ENCODE data around the gene RMDN2.
A peak's percentile ranks its signal among the peaks of the same experiment; 100 is the strongest.

RMDN2 gene, protein sequence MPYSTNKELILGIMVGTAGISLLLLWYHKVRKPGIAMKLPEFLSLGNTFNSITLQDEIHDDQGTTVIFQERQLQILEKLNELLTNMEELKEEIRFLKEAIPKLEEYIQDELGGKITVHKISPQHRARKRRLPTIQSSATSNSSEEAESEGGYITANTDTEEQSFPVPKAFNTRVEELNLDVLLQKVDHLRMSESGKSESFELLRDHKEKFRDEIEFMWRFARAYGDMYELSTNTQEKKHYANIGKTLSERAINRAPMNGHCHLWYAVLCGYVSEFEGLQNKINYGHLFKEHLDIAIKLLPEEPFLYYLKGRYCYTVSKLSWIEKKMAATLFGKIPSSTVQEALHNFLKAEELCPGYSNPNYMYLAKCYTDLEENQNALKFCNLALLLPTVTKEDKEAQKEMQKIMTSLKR

GRCh38 chr2:37925063-37925897 is at the start of gene RMDN2:
TSS of gene RMDN2 (plus strand) at chr2:37925287. CDS start at chr2:37929278, 3,991 bp downstream.
- peak; percentile 94 for DNase-seq (ENCODE audit: low spot score)

DNA sequence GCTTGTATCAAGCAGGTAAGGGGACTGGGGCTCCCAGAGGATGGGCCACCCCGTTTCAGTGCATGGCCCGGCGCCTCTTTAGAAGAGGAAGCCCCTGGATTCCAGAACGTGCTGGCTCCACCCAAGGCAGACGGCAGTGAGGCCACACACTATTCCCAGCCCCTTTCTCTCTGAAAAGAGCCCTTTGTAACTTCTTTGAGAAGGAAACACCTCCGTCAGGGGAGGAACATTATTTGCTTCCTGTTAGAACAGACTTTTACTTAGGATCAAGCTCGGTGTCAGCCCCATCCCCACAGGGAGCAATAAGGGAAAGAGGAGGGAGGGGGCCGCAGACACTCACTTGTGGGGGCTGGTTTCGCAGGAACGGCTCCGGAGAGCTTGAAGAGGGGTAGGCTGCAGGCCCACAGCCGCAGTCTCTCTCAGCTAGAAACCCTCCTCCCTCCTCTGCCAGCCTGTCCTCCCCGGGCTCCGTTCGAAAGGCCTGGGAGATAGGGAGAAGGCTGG is 49.6 kb upstream of the RMDN2 start:
- DNase-seq (ENCODE audit: low spot score): no peak

- DNase-seq (ENCODE audit: low spot score): no peak
Observed at GRCh38 chr2:37876227-37876626, 48.9 kb upstream of the RMDN2 start.

DNA sequence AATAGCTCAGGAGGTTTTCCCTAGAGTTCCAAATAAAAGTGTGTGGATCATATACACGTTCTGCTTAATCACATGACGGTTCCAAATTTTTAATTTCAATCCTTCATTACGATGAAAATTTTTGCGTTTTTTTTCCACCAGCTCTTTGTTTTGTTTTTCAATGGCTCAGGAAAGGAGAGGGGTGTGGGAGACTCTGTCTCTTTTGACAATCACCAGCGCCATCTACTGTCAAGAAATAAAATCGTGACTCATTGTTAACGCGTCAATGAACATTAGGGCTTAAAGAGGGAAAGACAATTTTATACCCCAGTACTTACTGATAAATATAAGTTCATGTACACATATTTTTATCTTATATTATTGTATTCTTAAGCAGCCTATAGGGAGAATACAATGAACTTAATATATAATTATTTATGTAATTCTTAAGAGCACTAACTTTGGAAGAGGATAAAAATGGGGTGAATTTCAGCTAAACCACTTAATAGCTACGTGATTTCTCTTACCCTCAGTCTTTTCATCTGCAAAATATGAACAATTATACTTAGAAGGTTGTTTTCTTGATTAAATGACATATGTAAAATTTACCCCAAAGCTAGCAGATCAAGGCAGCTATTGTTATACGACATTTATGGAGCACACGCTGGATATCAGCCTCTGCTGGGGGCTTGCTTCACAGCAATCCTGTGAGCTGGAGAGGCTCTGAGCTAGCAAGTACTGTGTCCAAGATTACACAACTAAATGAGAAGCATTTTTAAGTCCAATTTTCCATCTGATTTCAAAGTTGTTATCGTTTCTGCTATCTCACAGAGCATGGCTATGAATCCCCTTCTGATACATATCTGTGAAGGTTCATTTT is 47.4 kb upstream of the RMDN2 start:
- peak; percentile 80 for DNase-seq (ENCODE audit: low spot score)

DNA sequence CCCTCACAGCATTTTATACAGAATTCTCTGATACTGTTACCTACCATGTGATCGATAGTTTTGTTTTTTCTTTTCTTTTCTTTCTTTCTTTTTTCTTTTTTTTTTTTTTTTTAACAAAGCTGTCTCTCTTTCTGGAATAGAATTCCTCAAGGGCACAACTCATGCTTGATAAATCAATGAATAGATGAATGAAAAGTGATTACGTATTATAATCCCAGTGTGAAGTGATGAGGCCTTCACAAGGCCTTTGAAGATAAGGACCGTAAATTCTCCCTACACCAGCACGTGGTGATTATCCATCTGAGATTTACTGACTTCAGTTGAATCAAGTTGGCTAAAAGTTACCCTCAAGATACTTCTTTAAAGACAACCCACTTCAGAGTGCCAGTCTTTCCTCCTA is 46.6 kb upstream of the RMDN2 start:
- no peak for DNase-seq (ENCODE audit: low spot score)

- no peak for DNase-seq (ENCODE audit: low spot score)
Observed at GRCh38 chr2:37880551-37880950, 44.5 kb upstream of the RMDN2 start.

DNA sequence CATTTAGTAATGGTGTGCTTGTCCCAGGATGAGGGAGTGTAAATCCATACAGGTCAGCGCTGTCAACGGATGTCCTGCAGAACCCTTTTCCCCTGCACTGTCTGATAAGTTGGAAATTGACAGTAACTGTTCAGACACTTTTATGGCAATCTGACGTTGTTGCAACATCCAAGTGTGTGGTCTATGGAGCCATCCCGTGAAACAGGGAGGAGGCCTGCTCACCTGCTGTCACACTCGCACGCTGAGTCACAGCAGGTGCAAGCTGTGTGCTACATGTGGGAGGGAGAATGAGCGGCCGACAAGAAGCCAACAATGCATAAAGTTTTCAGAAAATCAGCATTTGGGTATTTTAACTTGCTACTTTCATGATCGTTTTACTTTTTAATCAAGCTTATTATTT is 43.7 kb upstream of the RMDN2 start:
- no peak for DNase-seq (ENCODE audit: low spot score)

DNA sequence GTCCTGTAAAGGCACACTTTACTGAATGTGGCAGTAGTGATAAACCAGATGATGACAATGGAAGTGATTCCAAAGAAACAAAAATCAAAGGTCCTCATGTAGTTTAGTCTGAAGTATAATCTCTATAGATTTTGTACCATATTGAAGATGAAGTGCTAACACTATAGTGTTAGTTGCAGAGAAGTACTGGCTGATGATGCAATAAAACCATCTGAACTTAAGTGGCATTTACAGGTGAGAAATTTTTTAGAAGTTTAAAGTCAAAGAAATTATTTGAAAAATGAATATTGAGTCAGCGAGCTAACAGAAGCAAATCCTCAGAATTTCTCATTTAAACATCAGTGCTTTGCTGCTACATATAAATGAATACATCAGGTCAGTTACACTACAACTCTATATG is 43.1 kb upstream of the RMDN2 start:
- no peak for DNase-seq (ENCODE audit: low spot score)

GRCh38 chr2:37883518-37883917 is 41.6 kb upstream of the RMDN2 start:
- no peak for DNase-seq (ENCODE audit: low spot score)

DNA sequence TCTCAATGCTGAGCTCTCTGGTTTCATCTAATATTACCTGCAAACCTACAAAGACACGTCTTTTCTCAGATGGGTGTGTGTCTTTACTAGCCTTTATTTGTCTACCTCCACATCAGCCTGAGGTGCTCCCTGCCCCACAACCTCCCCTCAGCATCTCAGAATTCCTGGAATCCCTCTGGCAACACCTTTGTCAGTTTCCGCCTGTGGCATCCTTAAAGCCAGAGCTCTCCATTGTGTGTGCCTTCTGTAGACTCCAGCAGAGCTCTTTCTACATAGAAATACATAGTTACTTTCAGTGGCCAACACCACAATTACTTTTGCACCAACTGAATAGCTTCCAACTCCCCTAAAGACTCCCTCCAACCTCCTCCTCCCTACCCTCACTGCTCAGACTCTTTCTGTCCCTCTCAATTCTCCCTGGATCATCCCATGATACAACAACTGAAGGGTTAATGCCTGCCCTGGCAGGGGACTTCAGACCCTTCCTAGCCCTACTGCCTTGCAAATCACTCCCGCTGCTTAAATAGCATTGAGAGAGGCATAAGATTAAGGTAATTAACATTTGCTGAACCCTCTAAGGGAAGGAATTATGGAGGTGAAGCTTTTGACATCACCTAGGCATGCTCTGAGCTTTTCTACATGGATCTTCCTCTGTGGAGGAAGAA is 39.6 kb upstream of the RMDN2 start:
- DNase-seq (ENCODE audit: low spot score): no peak

- peak; percentile 60 for DNase-seq (ENCODE audit: low spot score)
Observed at GRCh38 chr2:37886745-37887144, 38.3 kb upstream of the RMDN2 start.

DNA sequence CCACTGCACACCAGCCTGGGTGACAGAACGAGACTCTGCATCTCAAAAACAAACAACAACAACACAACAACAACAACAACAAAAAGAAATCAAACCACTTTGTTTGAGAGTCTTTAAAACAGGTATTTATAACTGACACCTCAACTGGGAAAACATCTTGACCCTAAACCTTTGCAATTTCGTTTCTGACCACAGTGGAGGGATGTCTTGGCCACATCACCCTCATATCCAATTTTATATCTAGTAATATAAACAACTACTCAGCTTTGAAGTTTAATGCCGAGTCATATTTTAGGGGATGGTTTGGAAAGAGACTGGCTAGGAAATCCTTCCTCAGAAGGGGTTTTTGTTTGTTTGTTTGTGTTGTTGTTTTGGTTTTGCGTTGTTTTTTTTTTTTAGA is 37.8 kb upstream of the RMDN2 start:
- DNase-seq (ENCODE audit: low spot score): no peak

DNA sequence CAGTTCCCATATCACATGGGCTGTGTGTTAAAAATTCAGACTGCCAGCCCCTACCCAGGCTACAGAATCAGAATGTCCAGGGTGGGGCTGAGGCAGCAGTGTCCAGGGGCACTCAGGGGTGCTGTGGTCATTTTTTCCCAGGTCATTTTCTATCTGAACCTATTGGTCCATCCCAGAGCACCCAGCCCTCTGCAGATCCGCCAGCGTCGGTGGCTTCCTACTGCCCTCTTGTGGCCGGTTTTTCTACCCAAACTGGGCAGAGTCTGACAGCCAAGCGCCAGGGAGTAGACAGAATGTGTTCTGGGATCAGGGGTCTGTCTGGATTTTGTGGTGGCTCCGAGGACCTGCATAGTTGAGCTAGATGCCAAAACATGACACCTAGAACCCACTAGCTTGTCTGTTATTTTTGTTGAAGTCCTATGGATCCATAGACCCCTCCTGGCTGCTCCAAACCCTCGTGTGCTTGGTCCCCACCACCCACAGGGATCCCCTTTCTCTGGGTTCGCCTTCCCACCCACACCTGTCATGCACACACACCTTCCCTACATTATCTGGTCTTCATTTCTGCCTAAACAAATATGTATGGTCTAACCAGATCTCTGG is 34.1 kb upstream of the RMDN2 start:
- DNase-seq (ENCODE audit: low spot score): peak; percentile 63

GRCh38 chr2:37891846-37892435 is 33.1 kb upstream of the RMDN2 start:
- DNase-seq (ENCODE audit: low spot score): no peak

GRCh38 chr2:37892436-37893114 is 32.5 kb upstream of the RMDN2 start:
- DNase-seq (ENCODE audit: low spot score): no peak

GRCh38 chr2:37893327-37893726 is 31.8 kb upstream of the RMDN2 start:
- DNase-seq (ENCODE audit: low spot score): no peak

GRCh38 chr2:37894047-37894446 is 31.0 kb upstream of the RMDN2 start:
- no peak for DNase-seq (ENCODE audit: low spot score)

DNA sequence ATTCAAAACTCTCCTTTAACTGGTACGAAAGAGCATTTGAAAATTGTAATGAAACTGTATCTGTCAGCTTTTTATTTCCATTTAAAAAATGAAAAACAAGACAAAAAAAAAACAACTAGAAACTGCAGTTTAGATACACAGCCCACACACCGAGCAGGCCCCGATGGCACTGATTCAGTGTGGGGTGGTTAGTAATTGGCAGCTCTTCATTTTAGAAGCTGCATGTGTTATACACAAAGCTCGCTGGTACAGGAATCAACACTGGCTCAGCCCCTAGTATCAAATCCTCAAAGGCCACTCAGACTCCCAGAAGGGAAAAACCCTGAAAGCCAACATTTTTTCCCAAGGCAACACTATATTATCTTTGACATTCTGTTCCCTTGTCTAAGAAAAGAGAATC is 30.5 kb upstream of the RMDN2 start:
- DNase-seq (ENCODE audit: low spot score): no peak

- no peak for DNase-seq (ENCODE audit: low spot score)
Observed at GRCh38 chr2:37895140-37895539, 29.9 kb upstream of the RMDN2 start.

DNA sequence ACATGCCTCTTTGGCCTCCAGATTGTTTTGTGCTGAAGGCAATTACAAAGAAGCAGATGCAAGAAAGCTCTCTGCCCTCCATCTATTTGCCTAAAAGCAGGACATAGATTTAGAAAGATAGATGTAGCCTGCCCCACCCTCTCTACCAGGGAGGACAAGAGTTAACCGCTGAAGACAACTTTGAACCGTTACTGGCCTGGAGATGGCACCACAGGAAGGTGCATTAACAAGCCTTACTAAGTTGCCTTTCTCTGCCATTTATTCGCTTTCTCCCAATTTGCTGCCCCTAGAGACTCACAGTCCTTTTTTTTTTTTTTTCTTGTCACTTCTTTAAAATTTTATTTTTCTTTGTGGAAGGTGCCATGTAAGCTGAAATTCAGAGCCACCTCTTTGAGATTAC is 28.8 kb upstream of the RMDN2 start:
- no peak for DNase-seq (ENCODE audit: low spot score)

All from LoVo (cell line).